Neural progenitor cell (in vitro differentiated cells): ENCODE data around the gene PBXIP1.

ENCODE experiments used
- CTCF ChIP-seq: fragments of 200-600 bp; sonication (generic); IDR thresholded peaks from 2 replicates; pipeline ENCODE4 v1.5.1; 2017; ENCODE audit warnings: antibody characterized with exemption, mild to moderate bottlenecking
- EZH2 ChIP-seq: fragments of 200-600 bp; sonication (generic); IDR thresholded peaks from 2 replicates; pipeline ENCODE4 v1.6.1; 2017; ENCODE audit warnings: antibody characterized with exemption, mild to moderate bottlenecking, moderate library complexity

GRCh38 chr1:154910851-154911250 is 45.0 kb downstream of the PBXIP1 start:
- TF ChIP-seq CTCF = no peak
- no peak for TF ChIP-seq EZH2
